Stimulated activated CD8-positive, alpha-beta memory T cell treated with anti-CD3 and anti-CD28 coated beads, Interleukin-2, amount 100 ng/mL, for 48 hours (primary cell): ENCODE results near the gene CDC42EP4.
"Not testable (repeated sequence)": the region's sequence is repeated elsewhere in the genome, so short reads cannot be mapped to it uniquely, and the experiment has no call there.

ENCODE experiments used
- DNase-seq, 2 donors: peaks; one replicate each; pipeline ENCODE4 v3.0.0-alpha.2; 2020; ENCODE audit warnings: low read depth in 2 of 2

CDC42EP4 gene

DNA sequence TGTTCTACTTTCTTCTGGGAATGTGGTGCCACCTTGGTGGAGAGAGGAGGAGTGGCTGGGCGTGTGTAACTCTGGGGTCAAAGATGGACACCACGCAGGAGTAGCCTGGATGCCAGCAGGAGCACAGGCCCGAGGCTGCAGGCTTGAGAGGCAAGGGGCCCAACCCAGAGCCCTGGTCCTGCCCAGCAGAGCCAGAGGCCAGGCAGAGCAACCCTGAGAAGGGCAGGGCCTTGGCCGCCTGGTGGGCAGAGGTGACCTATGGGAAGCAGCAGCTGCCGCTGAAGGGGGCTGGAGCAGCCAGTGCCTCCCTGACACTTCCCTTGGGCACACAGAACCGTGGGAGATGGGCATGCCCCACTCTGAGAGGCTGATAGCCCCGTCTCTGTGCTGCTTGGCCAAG, 32.1 kb downstream of the CDC42EP4 start:
- no peak for DNase-seq

DNA sequence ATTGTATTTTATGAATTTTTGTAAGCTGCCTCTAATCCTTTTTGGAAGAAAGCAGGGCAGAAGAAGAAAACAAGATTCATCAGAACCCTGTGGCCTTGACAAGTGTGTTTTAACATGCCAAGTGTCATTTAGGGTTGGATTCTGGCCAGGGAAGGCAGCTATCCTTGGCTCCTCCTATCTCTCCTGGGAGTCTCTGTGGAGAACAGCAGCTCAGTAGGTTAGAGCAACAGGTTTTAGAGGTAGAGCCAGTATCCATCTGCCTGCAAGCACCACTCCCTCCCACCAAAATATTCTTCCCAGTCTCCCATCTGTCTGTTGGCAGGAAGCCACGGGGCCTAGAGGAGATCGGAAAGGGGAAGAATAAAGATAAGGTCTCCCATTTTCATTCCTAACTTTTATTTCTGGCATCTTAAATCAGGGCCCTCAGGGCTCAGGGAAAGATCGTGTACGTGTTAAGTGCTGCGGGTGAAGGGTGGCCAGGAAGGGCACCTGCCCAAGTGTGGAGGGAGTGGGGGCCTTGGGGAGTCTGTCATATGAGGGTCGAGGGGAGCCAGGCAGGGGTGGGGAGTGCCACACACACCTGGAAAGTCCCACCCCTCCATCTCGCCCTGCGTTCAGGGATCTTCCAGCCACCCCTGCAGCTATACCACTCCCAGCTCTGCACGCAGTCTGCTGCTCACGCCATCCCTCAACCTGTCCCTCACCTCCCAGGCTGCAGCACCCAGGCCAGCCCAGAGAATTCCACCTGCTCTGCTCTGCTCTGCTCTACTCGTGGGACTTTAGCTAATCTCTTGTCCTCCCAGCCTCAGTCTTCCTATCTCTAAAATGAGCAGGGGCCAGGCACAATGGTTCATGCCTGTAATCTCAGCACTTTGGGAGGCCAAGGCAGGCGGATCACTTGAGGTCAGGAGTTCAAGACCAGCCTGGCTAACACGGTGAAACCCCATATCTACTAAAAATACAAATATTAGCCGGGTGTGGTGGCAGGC, 33.0 kb downstream of the CDC42EP4 start:
- DNase-seq: no peak

DNA sequence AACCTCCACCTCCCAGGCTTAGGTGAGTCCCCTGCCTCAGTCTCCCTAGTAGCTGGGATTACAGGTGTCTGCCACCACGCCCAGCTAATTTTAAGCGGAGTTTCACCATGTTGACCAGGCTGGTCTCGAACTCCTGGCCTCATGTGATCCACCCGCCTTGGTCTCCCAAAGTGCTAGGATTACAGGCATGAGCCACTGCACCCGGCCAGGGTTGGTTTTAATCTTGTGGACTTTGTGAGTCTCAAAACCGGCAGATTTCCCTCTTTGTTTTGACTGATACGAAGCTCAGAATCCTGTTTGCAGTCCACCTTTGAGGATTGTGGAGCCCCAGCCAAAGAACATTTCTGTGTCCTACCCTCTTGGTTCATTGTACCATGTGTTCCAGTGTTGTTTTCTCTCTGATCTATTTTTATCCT, 33.7 kb downstream of the CDC42EP4 start:
- DNase-seq: no peak

DNA sequence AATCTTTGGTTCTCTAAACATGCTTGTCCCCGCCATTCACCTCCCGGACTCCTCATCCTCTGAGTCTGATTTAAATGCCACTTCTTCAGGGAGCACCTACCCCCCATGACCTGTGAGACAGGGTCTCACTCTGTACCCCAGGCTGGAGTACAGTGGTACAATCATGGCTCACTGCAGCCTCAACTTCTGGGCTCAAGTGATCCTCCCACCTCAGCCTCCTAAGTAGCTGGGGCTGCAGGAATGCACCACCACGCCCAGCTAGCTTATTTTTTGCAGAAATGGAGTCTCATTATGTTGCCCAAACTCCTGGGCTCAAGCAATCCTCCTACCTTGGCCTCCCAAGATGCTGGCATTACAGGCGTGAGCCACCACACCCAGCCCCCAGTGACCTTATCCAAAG, 37.3 kb downstream of the CDC42EP4 start:
- DNase-seq: no peak

DNA sequence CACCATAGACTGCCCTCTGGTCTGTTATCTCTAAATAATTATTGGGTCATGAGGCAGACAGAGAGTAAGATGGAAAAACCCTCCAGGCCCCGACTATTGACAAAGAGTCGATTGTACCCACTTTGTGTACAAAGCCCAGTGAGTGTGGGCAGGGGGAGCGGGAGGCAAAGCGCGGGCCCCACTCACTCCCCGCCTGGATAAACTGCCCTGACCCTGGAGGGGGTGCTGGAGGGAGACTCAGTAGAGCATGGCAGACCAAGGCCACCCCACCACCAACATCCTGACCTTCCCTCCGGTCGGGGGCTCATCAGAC, 38.9 kb downstream of the CDC42EP4 start:
- no peak for DNase-seq

DNA sequence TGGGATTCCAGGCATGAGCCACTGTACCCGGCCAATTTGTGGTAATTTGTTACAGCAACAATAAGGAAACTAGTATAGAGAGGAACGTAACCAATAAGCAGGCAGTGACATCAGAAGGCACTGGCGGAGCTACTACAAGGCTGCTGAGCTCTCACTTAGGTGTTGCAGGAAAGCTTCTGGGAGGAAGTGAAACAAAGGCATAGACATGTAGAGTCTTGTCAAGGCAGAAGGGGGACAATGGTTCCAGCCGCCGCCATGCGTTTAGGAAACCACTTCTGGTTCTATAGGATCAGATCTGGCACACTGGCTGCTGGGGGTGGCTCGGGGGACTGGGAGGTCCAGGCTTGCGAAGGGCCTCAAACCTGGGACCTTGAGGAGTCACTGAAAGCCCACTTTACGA, 40.7 kb downstream of the CDC42EP4 start:
- DNase-seq: no peak

DNA sequence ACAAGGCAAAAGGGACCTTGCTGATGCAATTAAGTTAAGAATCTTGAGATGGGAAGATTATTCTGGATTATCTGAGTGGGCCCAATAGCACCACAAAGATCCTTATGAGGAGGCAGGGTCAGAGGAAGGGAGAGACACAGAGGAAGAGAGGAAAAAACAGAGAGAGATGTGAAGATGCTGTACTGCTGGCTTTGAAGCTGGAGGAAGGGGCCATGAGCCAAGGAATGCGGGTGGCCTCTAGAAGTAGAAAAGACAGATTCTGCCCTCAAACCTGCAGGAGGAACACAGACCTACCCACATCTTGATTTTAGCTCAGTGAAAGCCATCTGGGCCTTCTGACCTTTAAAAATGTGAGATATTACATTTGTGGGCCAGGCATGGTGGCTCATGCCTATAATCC, 42.0 kb downstream of the CDC42EP4 start:
- no peak for DNase-seq

DNA sequence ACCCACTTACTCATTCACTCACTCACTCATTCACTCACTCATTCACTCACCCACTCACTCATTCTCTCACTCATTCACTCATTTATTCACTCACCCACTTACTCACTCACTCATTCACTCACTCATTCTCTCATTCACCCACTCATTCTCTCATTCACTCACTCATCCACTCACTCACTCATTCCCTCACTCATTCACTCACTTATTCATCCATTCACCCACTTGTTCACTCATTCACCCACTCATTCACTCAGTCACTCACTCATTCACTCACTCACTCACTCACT, 42.5 kb downstream of the CDC42EP4 start:
- DNase-seq: no peak

DNA sequence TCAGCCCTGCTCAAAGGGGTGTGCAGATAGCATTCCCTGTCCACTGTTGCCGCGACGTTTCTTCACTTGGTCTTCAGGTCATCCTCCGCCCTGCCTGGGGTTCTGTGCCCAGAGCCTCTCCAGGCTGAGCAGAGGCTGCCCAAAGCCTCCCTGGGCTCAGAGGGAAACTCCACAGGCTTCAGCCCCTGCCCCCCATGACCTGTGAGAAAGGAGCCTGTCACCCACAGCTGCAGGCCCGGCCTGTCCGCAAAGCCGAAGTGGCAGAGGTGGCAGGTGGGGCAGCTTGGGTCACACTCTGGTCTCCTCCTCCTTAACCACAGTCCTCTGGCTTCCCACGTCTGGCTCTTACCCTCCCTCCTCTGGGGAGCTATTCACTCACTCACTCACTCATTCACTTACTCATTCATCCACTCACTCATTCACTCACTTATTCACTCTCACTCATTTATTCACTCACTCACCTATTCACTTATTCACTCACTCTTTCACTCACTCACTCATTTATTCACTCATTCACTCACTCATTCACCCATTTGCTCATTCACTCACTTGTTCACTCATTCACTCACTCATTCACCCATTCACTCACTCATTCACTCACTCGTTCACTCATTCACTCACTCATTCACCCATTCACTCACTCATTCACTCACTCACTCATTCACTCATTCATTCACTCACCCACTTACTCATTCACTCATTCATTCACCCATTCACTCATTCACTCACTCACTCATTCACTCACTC, 43.0 kb downstream of the CDC42EP4 start:
- no peak for DNase-seq

DNA sequence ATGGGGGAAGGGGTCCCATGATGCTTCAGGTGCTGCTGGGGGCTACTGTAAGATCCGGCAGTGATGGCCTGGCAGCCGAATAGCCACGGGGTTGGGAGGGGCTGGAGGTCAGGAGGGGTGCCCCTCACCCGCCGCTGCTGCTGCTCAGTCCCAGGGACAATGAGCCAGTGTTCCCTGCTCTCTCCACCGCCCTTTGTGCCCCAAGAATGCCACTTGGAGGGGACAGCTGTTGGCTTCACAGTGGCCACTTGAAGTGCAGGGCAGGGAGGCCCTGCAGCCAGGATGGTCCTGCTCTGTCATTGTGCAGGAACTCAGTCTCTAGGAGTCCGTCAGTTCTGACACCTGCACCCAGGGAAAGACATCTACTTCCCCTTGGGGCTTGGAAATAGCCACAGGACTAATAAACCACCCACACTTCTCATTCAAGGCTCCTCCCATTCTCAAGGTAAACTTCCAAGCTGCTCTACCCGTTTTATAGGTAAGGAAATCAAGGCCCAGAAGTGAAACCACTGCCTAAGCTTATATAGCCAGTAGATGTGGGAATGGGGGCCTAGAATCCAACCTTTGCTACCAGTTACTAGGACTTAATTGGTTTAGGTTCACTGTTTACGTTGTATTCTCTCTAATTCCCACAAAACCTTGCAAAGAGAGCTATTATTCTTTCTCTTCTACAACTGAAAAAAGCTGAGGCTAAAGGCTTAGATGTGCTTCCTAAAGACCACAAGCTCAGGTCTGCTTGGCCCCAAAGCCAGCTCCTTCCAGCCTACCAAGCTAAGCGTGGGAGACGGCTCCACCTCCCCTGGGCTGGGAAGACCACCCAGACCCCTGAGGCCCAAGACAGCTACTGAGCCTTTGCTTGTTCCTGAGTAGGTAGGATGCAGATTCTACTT, 43.9 kb downstream of the CDC42EP4 start:
- DNase-seq: no peak

DNA sequence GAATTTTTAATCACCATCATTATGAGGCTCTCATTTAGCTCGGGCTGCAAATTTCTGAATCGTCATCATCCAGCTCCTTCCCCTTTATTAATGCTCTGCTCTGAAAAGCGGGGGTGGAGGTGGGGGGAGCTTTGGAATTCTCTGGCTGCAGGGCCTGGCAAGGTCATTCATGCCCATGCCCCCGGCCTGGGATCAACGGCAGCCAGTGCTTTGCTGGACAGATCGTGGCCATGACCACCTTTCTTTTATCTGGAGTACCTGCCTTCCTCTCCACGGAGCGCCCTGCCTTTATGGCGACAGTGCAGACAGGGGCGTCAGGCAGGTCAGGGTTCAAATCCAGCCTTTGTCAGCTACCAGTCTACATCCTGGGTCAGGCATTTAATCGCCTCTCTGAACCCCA, 45.0 kb downstream of the CDC42EP4 start:
- DNase-seq: no peak

DNA sequence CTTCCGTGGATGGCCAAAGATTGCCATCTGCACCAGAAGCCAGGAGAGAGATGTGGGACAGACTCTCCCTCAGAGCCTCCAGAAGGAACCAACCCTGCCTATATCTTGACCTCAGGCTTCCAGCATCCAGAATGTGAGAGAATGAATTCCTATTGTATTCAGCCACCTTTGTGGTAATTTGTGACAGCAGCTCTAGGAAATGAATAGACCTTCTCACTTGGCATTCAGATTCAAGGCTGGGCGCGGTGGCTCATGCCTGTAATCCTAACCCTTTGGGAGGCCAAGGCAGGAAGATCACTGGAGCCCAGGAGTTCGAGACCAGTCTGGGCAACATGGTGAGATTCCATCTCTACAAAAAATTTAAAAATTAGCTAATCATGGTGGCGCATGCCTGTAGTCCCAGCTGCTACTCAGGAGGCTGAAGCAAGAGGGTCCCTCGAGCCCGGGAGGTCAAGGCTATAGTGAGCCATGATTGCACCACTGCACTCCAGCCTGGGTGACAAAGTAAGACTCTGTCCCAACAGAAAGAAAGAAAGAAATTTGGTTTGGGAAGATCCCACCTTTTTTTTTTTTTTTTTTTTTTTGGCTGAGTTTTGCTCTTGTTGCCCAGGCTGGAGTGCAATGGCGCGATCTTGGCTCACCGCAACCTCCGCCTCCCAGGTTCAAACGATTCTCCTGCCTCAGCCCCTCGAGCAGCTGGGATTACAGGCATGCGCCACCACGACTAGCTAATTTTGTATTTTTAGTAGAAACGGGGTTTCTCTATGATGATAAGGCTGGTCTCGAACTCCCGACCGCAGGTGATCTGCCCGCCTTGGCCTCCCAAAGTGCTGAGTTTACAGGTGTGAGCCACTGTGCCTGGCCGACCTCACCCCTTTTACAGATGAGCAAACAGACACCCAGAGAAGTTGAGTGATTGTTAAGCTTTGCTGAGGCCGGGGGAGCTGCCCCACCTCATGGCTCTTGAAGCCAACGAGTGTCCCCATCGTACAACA, 45.9 kb downstream of the CDC42EP4 start:
- DNase-seq: no peak

DNA sequence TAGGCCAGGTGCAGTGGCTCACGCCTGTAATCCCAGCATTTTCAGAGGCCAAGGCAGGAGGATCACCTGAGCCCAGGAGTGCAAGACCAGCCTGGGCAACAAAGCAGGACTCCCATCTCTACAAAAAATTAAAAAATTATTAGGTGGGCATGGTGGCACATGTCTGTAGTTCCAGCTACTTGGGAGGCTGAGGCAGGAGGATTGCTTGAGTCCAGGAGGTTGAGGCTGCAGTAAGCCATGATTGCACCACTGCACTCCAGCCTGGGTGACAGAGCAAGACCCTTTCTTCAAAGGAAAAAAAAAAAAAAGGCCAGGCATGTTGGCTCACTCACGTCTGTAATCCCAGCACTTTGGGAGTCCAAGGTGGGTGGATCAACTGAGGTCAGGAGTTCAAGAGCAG, 47.4 kb downstream of the CDC42EP4 start:
- not testable (repeated sequence) for DNase-seq

DNA sequence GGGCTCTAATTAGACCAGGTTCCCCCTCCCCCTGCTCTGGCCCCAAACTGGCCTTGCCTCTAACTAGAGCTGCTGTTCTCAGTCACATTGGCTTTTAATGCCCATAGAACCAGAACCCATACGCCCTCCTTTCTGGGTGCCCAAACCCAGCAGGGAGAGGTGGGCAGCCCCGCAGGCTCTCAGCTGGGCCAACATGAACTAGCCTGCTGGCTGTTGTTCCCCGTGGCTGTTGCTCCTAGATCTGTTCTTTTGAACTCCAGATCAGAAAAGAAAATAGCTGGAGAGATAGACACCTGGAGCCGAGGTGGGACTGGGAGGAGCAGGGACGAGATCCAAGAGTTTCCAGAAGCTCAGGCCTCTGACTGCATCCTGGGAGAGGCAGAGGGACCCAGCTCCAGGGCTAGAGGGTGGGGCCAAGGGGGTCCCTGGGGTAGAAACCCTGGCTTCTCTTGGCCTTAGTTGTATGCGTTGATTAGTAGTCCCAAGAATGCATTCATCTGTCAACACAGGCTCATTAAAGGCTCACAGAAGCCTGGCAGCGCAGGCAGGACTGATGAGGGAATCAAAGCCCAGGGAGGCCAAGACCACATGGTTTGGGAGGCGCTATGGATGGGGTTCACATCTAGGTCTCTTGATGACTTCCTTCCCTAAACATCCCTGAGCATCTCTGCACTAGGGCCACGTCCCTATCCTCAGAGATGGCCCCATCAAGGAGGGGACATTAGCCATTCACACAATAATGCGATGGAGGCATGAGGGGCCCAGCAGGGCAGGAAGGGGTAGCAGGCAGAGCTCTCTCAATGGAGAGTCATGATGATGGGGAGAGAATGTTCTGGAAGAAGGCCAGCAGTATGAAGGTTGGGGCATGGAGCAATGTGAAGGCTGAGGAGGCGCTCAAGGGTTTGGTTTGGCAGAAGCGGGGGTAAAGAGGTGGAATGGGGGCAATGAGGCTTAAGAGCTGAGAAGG, 48.8 kb downstream of the CDC42EP4 start:
- DNase-seq: no peak

DNA sequence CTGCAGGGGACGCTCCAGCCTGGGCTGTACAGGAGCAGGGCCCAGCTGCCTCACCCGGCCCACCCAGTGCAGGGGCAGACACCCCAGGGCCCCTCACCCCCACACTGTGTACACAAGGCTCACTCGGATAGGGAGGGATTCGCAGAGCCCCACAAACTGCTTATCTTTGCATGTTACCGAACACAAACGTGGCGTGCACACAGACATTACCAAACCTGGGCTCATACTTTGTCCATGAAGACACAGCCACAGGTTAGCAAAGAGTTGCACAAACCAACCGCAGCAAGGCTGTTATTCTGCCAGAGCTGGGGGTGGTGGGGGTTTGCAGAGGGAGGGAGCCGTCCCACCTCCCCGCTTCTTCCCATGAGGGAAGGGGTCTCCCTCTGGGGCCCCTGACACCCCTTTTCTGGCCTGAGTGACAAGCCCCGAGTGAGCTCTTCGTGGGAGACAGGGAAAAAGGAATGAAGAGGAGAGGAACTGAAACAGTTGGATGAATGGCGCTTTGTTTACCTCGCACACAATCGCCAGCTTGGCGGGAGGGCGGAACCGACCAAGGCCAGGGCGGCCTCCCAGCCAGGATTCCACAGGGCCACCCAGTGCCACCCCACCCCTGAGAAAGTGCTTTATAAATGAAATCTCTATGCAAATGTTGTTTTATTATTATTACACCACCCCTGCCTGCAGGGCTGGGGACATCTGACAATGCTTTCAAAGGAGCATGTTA, 49.7 kb downstream of the CDC42EP4 start:
- DNase-seq: no peak

DNA sequence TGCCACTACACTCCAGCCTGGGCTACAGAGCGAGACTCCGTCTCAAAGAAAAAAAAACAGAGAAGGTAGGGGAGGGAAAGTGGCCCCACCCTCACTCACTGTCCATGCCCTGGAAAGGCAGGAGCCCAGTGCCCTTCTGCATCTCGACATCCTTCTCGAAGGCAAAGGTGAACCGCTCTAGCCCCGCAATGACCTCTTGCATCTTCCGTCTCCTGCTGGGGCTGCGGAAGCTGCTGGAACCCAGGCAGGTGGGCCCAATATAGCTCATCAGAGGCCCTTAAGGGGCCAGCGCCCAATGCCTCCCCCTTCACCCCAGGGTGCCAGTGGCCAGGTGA, 50.2 kb downstream of the CDC42EP4 start, which contains the start of gene CPSF4L:
CPSF4L (minus strand) TSS at position 264 of the 335 bp plus-strand sequence; CDS start at position 202, 62 bp downstream.
- no peak for DNase-seq

DNA sequence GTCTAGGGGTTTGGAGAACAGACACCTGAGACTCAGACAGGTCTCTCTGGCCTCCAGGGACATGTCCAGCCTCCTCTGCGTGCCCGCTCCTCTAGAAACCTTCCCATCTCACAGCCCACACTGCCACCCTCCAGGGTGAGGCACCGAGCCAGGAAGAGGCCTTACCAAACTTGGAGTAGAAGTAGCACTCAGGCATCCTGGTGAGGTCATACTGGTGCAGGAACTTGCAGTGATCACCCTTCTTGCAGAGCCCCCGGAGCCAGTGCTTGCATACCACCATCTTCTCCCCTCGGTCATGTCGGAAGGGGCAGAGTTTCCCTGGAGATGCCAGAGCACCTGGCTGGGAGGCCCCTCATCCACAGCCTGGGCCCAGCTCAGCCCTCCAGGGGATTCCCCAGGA, 54.3 kb downstream of the CDC42EP4 start:
- no peak for DNase-seq

DNA sequence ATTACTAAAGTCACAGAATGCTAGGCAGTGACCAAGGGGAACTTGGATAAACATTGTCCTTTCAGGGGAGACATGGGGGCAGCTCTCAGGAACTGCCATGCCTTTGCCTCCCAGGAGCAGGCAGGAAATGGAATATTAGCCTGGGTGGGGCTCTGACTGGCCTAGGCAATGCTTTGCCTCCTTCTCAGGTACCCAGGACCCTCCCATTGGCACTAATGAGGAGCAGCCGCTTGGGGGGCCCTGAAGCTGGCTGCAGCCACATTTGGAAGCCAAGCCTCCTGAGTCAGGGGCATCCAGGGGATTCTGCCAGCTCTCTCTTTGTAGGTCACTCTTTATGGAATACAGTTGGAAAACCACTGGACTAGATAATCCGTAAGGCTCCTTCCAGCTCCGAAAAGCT, 55.6 kb downstream of the CDC42EP4 start:
- DNase-seq: no peak

DNA sequence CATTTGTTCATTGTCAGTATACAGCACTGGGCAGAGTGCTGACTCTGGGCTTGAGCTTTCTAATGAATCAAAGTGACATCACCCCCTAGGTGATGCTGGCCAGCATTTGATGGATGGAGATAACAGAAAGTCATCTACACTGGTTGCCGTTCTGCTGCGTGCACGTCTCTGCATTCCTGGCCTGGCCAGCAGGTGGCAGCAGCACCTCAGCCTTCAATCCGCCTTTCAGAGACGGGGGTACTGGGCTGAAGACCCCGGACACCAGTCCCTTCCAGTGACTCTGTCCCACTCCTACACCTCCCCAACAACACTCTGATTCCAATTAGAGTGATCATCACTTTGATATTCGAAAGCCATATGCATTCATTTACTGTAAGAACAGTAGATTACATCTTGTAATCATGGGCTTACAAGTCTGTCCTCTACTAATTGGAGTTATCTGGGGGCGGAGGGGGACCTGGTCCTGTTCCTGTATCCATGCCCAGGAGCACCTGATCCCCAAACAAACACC, 56.1 kb downstream of the CDC42EP4 start:
- DNase-seq: peak; percentile 30 to 39
